Left kidney (tissue), 8 donors: ENCODE results near the gene CLEC1A. TPM values are rescaled to one million over a fixed set of nuclear protein-coding genes. Genes with fewer than 3 reads are reported as not detected.

ENCODE experiments used
- DNase-seq: peaks from one replicate; pipeline ENCODE4 v3.0.0-alpha.2; 2013
- long read RNA-seq, 8 donors: transcript quantifications; one replicate each; lab custom pipeline, GENCODE V29; 2026
- polyA plus RNA-seq: library from polyadenylated mRNA; unstranded; fragments of 120-200 nt; gene quantifications from one replicate; pipeline ENCODE4 v1.2.1, GENCODE V29; 2013; ENCODE audit not compliant: insufficient read length

Gene CLEC1A
- 4.3 TPM for polyA plus RNA-seq
- long read RNA-seq, donor 1 = 0 reads
- long read RNA-seq, donor 2 = 0 reads
- long read RNA-seq, donor 3 = 0 reads
- long read RNA-seq, donor 4 = 0 reads
- long read RNA-seq, donor 5, partial matches to known transcripts = 0 of 1 reads
- long read RNA-seq, donor 5, other reads (novel, unspliced or antisense) = 0 of 1 reads
- long read RNA-seq, donor 6, partial matches to known transcripts = 197 of 239 reads
- long read RNA-seq, donor 6, other reads (novel, unspliced or antisense) = 42 of 239 reads
- long read RNA-seq, donor 7 = 0 reads
- long read RNA-seq, donor 8 = 0 reads

- peak; percentile 20 for DNase-seq
These were observed at the start of gene CLEC1A for GRCh38 chr12:10098791-10099190. TSS of gene CLEC1A (minus strand) at chr12:10098985. CDS start at chr12:10098922, 63 bp downstream.

- DNase-seq = no peak
These were observed 49.1 kb upstream of the CLEC1A start for GRCh38 chr12:10147714-10148403.

GRCh38 chr12:10142976-10143589 is 44.3 kb upstream of the CLEC1A start:
- DNase-seq = no peak

- DNase-seq = peak; percentile 40
These were observed 41.2 kb upstream of the CLEC1A start for GRCh38 chr12:10140001-10140400.

GRCh38 chr12:10136637-10137205 is 37.9 kb upstream of the CLEC1A start:
- no peak for DNase-seq

- DNase-seq = no peak
These were observed 36.3 kb upstream of the CLEC1A start for GRCh38 chr12:10135126-10135525.

GRCh38 chr12:10132850-10133370 is 34.1 kb upstream of the CLEC1A start:
- no peak for DNase-seq

GRCh38 chr12:10131111-10131690 is 32.4 kb upstream of the CLEC1A start:
- no peak for DNase-seq

GRCh38 chr12:10130042-10130441 is 31.3 kb upstream of the CLEC1A start, which contains the start of gene CLEC7A:
TSS of gene CLEC7A (minus strand) at chr12:10130199. CDS start at chr12:10130082, 117 bp downstream.
- DNase-seq = no peak

- no peak for DNase-seq
These were observed 29.9 kb upstream of the CLEC1A start for GRCh38 chr12:10128687-10129086.

GRCh38 chr12:10126413-10126812 is 27.6 kb upstream of the CLEC1A start:
- DNase-seq = no peak

GRCh38 chr12:10122689-10123088 is 23.9 kb upstream of the CLEC1A start:
- DNase-seq = no peak

GRCh38 chr12:10121278-10121677 is 22.5 kb upstream of the CLEC1A start:
- no peak for DNase-seq

GRCh38 chr12:10119066-10119465 is 20.3 kb upstream of the CLEC1A start:
- DNase-seq = no peak

GRCh38 chr12:10115890-10116289 is 17.1 kb upstream of the CLEC1A start:
- DNase-seq = no peak

GRCh38 chr12:10115311-10115710 is 16.5 kb upstream of the CLEC1A start:
- no peak for DNase-seq

- DNase-seq = no peak
These were observed 15.1 kb upstream of the CLEC1A start for GRCh38 chr12:10113920-10114319.

GRCh38 chr12:10113075-10113474 is 14.3 kb upstream of the CLEC1A start:
- no peak for DNase-seq

GRCh38 chr12:10111451-10111850 is 12.7 kb upstream of the CLEC1A start:
- DNase-seq = no peak

GRCh38 chr12:10110256-10110844 is 11.6 kb upstream of the CLEC1A start:
- DNase-seq = no peak

GRCh38 chr12:10102322-10102721 is 3.5 kb upstream of the CLEC1A start:
- DNase-seq = no peak
